ENCODE measurements around the gene ADCY5. TPM values are rescaled to one million over a fixed set of nuclear protein-coding genes. Genes with fewer than 3 reads are reported as not detected.

The ADCY5 gene
- total RNA-seq, 1 donor from 2014 or later = 4.0 TPM

DNA sequence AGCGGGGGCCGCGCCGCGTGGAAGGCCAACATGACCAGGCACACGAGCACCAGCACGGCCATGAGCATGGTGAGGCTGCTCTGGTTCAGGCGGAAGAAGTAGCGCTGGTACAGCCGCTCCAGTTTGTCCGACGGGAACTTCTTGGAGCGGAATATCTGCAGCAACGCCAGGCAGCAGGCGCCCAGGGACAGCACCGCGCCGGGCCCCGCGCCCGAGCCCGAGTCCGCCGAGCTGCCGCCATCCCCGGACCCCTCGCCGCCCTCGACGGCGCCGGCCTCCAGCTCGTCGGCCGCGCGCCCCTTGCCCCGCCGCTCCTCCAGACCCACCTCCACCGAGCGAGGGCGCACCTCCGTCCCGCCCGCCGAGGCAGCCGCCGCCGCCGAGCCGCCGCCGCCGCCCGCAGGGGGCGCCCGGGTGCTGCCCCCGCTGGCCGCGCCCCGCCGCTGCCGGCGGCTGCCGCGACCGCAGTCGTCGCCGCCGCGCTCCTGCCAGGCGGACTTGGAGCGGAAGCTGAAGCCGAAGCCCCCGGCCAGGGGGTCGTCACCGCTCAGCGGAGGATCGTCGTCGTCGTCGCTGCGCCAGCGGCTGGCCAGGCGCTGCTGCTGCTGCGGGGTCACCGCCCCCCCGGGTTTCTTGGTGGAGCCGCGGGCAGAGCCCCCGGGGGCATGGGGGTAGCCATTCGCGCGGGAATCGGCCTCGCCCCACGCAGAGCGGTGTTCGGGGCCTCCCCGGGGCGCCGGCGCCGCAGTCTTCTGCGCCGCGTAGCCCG, 957 bp downstream of the ADCY5 start:
- H3K27ac ChIP-seq = peak overlapping the region; percentile 17
- DNase-seq = no peak
- H3K4me1 ChIP-seq = peaks cover 8% of the 10 kb centered on the region
- intact Hi-C loops (cut with DNase I) = no loop called here
- ATAC-seq = peak; percentile 61
- peaks cover 32% of the 10 kb centered on the region for H3K27me3 ChIP-seq
- TF ChIP-seq, protein P1, sequence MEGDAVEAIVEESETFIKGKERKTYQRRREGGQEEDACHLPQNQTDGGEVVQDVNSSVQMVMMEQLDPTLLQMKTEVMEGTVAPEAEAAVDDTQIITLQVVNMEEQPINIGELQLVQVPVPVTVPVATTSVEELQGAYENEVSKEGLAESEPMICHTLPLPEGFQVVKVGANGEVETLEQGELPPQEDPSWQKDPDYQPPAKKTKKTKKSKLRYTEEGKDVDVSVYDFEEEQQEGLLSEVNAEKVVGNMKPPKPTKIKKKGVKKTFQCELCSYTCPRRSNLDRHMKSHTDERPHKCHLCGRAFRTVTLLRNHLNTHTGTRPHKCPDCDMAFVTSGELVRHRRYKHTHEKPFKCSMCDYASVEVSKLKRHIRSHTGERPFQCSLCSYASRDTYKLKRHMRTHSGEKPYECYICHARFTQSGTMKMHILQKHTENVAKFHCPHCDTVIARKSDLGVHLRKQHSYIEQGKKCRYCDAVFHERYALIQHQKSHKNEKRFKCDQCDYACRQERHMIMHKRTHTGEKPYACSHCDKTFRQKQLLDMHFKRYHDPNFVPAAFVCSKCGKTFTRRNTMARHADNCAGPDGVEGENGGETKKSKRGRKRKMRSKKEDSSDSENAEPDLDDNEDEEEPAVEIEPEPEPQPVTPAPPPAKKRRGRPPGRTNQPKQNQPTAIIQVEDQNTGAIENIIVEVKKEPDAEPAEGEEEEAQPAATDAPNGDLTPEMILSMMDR (IDR thresholded peaks at IDR 0.05) = no peak
- H3K36me3 ChIP-seq = no peaks in the 10 kb centered on the region
- H3K9me3 ChIP-seq = no peaks in the 10 kb centered on the region
- peak overlapping the region; percentile 53 for H3K4me3 ChIP-seq

DNA sequence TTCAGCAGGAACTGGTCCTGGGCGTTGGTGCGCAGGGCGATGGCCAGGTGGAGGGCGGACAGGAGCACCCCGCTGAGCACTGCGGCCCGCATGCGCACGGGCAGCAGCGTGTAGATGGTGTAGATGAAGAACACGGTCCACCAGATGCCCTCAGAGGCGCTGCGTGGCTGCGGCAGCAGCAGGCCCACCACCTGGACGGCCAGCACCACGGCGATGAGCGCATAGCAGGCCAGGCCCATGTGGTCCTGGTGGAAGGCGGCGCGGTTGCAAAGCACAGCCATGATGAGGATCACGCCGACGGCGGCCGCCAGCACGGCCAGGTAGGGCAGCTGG, 1.5 kb downstream of the ADCY5 start:
- Histone ChIP-seq H3K4me1 (peaks cover 8% of the 10 kb centered on the region), H3K27me3 (peaks cover 32% of the 10 kb centered on the region), H3K27ac (no peak overlapping the region), H3K36me3 (no peaks in the 10 kb centered on the region), H3K4me3 (peak overlapping the region; percentile 29), H3K9me3 (no peaks in the 10 kb centered on the region)
- DNase-seq (no peak), ATAC-seq (no peak)
- intact Hi-C loops (cut with DNase I) = no loop called here
- TF ChIP-seq, protein P1 (IDR thresholded peaks at IDR 0.05) = no peak

DNA sequence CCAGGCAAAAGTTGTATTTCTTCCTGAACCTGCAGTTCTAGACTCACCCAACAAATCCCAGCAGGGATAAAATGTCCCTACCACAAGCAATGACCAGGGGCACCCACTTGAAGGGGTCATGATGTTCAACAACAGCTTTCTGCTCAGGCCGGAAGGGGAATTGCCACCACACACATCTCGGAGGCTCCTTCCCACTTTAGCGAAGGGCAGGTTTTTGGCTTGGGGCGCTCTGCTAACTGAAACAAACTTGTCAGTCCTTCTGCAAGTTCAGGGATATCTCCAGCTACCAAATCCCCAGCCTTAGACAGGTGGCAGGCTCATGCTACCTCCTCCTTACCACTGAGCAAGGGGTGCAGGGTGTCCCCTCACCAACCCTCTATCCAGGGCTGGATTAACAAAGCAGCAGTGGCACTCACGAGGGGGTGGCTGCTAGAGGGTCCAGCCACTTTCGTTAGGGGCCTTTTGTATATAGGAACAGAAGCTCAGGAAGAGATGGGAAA, 2.2 kb downstream of the ADCY5 start:
- Histone ChIP-seq H3K4me3 (peak overlapping the region; percentile 29), H3K36me3 (no peaks in the 10 kb centered on the region), H3K4me1 (peaks cover 8% of the 10 kb centered on the region), H3K27me3 (peaks cover 32% of the 10 kb centered on the region), H3K27ac (no peak overlapping the region), H3K9me3 (no peaks in the 10 kb centered on the region)
- intact Hi-C loops (cut with DNase I) = no loop called here
- TF ChIP-seq, protein P1 (IDR thresholded peaks at IDR 0.05) = no peak
- ATAC-seq (no peak), DNase-seq (no peak)

DNA sequence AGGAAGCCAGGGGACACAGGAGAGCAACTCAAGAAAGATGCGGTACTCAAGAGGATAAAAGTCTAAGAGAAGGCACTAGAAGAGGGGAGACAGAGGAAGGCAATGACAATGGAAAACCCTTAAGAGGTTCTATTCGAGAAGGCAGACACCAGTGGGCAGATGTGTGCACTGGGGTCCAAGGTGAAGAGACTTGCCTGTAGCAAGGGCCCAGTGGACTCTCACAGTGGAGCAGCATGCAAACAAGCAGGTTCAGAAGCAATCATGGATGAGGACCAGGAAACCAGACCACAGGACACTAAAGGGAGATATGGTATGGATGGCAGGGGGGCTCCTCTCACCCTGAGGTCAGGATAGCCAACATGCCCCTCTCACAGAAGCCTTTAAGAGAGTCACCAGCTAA, 2.7 kb downstream of the ADCY5 start:
- H3K9me3 ChIP-seq = no peaks in the 10 kb centered on the region
- peaks cover 32% of the 10 kb centered on the region for H3K27me3 ChIP-seq
- no peaks in the 10 kb centered on the region for H3K36me3 ChIP-seq
- peaks cover 8% of the 10 kb centered on the region for H3K4me1 ChIP-seq
- ATAC-seq (no peak), DNase-seq (no peak)
- intact Hi-C loops (cut with DNase I) = no loop called here
- H3K4me3 ChIP-seq = no peak overlapping the region
- TF ChIP-seq, protein P1 (IDR thresholded peaks at IDR 0.05) = no peak
- H3K27ac ChIP-seq = no peak overlapping the region

DNA sequence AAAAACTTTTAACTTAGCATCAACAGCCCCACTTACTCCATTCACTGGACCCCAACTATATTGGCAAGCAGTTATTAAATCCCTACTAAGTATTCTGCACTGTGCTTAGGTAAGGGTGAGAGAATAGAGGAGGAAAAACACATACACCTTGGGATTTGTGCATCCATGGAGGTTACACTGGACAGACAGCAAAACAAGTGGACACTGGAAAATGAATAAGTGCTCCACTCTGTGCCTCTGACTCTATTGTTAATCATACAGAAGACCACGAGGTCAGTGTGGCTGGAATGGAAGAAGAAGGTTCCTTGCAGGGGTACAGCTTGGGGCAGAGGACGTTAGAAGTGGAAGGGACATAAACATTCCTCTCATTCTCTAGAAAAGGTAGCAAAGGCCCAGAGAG, 3.2 kb downstream of the ADCY5 start:
- Histone ChIP-seq H3K4me1 (peaks cover 8% of the 10 kb centered on the region), H3K9me3 (no peaks in the 10 kb centered on the region), H3K27me3 (peaks cover 30% of the 10 kb centered on the region), H3K27ac (no peak overlapping the region), H3K36me3 (no peaks in the 10 kb centered on the region), H3K4me3 (no peak overlapping the region)
- DNase-seq = no peak
- intact Hi-C loops (cut with DNase I) = no loop called here
- TF ChIP-seq, protein P1 (IDR thresholded peaks at IDR 0.05) = no peak
- ATAC-seq = no peak
